ENCODE data around the gene WDR91.
A peak's percentile ranks its signal among the peaks of the same experiment; 100 is the strongest.
"Not testable (repeated sequence)": the region's sequence is repeated elsewhere in the genome, so short reads cannot be mapped to it uniquely, and the experiment has no call there.

The WDR91 gene

DNA sequence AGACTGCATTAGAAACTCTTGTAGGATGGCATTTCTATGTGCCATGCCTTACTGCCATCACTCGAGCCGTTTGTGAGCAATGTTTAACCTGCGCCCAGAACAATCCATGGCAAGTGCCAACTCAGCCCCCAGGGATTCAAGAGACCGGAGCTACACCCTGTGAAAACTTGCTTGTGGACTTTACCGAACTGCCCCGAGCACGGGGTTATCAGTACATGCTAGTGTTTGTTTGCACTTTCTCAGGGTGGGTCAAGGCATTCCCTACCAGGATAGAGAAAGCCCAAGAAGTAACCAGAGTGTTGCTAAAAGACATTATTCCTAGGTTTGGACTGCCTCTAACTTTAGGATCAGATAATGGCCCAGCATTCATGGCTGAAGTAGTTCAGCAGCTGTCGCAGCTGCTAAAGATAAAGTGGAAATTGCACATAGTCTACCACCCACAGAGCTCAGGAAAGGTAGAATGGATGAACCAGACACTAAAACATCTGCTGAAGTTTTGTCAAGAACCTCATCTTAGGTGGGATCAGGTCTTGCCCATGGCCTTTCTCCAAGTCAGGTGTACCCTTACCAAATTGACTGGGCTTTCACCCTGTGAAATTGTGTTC lies 31.9 kb downstream of the WDR91 start:
- no peak for DNase-seq (ENCODE audit: low spot score)

DNA sequence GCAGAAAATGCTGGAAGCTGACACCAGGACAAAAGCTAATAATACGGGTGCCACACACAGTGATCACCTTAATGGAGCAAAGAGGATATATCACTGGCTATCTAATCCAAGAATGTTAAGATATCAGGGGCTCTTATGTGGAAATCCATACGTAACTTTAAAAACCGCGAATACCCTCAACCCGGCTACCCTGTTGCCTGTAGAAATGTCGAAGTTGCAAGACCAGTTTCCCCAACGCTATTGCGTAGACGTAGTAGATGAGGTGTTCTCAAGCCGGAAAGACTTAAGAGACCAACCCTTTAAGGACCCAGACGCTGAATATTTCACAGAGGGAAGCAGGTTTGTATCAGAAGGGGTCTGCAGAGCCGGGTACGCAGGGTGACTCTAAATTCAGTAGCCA lies 33.0 kb downstream of the WDR91 start:
- no peak for DNase-seq (ENCODE audit: low spot score)

DNA sequence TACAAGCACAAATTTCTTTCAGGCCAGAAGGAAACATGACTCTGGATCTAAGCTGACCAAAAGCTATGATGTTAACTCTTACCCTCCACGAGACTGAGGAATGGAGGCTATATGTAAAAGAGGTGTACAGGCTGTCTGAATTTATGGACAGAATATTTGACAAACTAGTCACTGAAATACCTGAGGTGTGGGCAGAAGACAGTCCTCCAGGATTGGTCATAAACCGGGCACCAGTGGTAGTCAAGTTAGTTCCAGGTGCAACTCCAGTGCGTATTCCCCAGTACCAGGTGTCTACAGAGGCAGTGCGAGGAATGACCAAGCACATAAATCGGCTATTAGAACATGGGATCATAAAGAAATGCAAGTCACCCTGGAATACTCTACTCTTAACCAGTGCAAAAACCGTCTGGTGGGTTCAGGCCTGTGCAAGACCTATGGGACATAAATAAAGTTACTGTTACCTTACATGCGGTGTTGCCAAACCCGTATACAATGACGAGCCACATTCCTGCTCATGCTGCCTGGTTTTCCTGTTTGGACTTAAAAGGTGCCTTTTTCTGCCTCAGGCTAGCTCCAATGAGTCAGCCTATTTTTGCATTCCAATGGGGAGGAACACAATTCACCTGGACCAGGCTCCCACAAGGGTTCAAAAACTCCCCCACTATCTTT lies 34.2 kb downstream of the WDR91 start:
- DNase-seq (ENCODE audit: low spot score), result no peak

DNA sequence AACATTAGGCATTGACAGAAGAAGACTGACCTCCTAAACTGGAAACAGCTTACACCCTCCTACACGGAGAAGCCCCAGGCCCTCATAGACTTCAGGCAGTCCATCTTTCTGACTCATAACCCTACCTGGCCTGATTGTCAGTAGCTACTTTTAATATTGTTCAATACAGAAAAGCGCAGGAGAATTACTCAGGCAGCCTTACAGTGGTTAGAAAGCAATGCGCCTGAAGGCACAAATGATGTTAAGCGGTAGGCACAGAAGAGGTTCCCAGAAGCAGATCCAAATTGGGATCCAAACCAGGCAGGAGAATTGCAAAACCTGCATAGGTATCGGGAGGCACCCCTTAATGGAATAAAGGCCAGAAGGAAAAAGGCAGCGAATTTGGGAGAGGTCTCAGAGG lies 35.4 kb downstream of the WDR91 start:
- no peak for DNase-seq (ENCODE audit: low spot score)

DNA sequence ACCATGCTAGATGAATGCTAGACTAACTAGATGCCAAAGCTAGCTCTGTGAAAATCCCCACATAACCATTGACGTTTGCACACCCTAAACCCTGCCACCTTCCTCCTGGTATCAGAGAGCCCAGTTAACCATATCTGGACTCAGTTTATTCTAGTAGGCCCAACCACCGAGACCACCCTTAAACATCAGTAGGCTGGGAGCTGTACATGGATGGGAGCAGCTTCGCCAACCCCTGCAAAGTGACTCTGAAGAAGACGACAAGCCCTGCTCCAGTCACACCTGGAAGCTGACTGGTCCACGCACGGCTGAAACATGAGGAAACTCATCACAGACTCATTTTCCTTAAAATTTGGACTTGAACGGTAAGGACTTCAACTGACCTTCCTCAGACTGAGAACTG lies 36.4 kb downstream of the WDR91 start:
- DNase-seq (ENCODE audit: low spot score), result no peak

DNA sequence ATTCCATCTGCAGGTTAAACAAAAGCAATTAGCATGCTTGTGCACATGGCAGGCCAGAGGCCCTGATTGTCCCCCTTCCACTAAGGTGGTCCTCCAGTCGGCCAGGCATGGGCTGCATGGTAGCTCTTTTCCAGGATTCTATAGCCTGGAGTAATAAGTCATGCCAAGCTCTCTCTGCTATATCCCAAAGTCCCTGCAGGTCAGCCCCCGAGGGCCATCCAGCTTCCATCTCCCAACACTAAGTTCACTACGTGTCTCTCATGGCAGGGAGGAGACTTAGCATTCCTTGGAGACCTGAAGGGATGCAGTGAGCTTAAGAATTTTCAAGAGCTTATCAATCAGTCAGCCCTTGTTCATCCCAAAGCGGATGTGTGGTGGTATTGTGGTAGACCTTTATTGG lies 37.4 kb downstream of the WDR91 start:
- not testable (repeated sequence) for DNase-seq (ENCODE audit: low spot score)

DNA sequence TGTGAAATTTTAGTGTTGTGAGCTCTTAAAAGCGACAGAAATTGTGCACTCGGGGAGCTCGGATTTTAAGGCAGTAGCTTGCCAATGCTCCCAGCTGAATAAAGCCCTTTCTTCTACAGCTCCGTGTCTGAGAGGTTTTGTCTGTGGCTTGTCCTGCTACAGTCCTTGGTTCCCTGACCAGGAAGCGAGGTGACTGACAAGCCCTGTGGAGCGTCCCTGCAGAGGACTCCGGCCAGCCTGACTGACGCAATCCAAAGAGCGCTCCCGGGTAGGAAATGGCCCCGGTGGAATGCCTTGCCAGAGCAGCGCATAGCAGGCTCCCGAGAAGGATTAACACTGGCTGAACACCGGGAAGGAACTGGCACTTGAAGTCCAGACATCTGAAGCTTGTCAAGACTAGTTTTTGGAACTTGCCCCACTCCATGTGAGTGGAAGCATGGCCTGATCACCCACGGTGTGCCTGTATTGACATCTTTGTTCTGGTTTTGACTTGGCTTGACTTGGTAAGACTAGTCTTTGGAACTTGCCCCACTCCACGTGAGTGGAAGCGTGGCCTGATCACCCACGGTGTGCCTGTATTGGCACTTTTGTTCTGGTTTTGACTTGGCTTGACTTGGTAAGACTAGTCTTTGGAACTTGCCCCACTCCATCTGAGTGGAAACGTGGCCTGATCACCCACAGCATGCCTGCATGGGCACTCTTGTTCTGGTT lies 39.6 kb downstream of the WDR91 start:
- not testable (repeated sequence) for DNase-seq (ENCODE audit: low spot score)

DNA sequence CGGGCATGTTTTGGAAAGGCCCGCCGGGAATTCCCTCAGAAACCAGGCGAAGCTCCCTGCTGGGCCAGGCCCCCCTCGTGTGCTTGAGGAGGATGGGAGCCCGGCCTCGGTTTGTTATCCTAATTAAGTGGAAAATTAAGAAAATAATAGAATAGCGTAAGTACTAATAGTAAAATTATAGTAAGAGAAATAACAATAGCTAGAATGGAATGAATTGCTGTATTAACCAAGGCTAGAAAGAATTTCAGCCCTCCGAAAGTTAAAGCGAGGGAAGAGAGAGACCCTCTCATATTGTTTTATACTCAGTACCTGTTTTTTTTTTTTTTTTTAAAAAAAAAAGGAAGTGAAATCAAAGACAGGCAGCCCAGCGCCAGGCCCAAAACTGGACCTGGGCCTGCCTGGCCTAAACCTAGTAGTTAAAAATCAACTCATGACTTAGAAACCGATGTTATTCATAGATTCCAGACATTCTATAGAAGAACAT lies 40.3 kb downstream of the WDR91 start:
- DNase-seq (ENCODE audit: low spot score), result not testable (repeated sequence)

DNA sequence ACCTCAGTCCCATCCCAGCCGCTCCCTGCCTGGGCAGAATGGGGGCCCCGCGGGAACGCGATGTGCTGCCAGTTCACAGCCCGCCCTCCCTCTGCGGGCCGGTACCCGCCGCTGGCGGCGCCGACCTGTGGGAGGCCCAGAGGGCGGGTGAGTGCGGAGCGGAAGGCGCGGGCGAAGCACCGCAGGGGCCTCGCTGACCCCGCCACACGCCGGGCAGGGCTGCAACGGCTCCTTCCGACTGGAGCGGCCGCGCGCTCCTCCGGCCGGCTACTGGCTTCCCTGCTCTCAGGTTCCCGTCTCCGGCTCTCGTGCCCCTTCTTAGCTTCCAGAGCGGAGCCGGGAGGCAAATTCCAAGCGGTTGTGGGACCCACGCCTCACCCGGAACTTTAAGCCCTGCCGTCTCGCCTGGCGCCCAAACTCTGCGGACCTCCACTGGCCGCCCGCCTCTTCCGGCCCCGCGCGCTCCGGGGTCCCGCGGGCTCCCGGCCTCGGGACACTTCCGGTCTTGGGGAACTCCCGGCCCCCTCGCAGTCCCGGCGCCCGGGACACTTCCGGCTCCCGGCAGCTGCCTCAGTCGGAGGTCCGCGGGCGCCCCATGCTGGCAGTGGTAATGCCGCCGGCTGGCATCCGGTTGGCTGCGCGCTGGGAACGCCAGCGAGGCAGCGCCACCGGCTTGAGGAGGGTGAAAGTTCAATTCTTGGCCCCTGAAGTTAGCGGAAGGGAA lies 40.9 kb downstream of the WDR91 start, which contains the start of gene CYREN:
Gene CYREN, minus strand, starts transcription at position 434 of the 724 bp plus-strand sequence. CDS start 1,785 bp downstream, outside the sequence.
- DNase-seq (ENCODE audit: low spot score), result peak; percentile 98

DNA sequence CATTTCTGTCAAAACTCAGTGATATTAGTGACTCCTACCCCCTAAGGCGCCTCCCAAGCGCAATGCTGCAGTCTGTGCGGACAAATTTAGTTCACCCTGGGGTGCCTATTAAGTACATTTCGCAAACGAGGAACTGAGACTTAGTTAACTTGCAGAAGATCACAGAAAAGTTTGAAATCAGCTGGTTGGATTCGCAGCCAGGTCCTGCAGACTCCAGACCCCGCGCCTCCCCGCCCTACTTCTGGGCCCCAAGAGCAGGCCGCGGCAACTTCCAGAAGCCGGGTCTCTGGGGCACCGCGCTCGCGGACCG lies 41.4 kb downstream of the WDR91 start:
- DNase-seq (ENCODE audit: low spot score), result peak; percentile 42

DNA sequence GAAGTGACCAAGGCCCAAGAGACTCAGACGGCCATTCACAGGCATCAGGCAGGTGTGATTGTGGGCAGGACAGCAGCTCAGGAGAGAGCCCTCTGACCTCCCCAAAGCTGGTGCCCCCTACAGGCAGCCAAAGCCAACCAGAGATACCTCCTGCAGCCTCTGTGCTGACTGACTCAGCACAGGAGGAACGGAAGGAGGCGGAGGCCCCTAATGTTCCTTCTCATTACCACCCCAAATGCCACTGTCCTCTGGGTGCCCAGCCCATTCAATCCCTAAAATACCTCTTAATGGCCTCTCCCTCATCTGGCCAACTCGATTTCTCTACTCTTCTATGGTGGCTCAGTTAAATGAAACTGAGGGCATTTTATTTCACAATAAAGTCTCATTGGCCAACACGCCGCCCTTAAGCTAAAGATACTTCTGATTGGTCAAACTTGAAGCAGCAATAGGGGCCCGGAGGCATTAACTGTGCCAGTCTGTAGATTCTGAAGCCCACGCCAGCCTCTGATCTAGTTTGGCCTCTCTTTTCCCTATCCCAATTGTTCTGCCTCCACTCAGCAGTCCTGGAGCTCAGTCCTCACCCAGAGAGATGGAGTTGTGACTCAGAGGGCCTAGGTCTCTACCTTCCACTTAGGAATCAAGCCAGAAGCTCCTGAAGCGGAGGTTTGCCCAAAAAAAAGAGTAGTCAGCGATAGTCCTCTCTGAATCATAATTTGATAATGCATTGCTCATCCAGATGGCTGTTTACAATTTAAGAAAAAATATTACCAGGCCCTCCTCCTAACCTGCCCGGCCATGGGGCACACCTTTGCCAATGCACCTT lies 42.0 kb downstream of the WDR91 start:
- peak; percentile 86 for DNase-seq (ENCODE audit: low spot score)

DNA sequence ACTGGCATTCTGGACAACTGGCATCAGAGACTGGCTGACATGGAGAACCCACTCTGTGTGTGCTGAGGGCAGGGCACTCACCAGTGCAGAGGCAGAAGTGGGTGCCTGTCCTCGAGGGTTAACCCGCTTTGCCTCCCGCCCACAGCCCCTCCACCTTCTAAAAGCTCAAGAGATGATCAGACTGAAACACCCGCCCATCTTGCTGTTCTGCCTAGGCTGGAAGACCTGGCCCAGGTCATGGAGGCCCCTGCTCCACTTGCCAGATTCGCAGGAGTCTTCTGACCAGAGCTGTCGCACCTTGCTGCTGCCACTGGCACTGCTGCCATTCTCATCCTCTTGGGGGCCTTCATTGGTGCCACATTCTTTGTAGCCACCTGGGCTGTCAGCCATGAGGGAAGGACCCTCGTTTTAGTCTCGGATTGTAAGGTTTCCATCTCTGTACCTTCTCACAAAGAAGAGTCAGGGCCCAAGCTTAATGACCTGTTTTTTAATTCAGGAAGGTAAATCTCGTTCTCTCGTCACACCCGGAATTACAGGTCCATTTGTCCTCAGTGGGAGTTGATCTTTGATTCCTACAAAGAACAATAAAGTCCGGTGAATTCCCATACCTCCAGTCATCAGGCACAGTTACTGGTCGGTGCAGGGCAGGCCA lies 42.7 kb downstream of the WDR91 start:
- no peak for DNase-seq (ENCODE audit: low spot score)

DNA sequence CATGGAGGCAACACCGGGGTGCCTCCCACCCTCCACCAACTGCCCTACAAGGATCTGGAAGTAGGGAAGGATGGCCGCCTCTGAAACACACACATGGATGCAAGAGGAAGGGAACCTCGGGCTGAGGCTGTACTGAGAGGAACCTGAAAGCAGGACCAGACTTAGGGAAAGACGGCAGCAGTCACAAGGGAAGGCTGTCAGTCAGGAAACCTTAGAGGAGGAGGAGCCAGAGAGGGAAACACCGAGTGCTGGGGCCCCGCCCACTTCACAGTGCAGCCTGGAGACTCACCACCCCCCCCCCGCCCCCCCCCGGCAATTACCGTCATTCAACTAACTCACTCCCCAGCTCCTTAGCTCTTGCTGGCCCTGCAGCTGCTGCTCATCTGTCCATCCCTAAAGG lies 43.3 kb downstream of the WDR91 start:
- peak; percentile 34 for DNase-seq (ENCODE audit: low spot score)

DNA sequence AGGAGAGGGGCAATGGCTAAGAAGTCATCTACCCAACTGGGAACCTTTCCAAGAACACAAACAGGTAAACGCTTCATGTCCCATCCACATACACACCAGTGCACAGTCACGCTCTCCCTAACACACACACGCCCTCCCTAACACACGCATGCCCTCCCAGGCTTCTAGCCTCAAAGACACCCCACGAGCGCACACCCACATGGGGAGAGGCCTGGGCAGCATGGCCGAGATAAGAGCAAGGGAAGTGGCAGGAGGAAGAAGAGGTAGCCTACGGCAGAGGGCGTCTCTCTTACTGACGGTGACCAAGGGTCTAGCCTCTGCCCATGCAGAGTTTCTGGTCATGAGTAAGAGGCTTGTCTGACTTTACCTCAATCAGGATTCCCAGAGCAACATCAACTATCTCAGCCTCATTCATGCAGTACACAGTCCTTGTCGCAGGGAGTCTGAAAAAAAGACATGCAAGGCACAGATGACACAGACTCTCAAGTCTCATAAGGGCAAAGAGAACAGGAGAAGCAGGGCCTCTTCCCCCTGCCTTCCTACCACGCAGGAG lies 43.9 kb downstream of the WDR91 start:
- DNase-seq (ENCODE audit: low spot score), result no peak

DNA sequence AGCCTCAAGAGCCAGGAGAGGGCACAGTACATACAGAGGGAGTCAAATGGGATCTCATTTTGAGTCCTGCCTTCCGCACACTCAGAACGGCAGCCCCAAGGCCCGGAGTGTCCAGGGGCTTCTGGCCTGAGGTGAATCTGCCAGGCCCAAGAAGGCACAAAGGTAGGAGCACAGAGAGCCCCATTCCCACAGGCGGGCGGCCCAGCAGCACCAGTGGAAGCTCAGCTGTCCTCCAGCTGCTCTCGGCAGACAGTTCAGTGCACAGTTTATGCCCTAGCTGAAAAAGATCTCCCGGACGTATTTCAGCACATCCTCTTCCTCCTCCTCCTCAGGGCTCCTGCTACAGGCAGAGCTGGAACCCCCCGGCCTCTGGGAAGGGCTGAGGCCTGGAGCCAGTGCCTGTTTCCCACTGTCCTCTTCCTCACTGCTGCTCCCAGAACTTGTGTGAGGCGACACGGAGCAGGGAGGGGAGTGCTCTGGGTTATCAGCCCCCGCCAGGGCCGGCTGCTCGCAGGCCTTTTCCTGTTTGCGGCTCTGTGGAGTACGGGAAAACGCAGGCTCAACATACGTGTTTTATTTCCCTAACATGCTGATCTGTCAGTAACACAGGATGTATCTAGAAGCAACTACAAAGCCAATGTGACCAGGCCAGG lies 44.9 kb downstream of the WDR91 start:
- no peak for DNase-seq (ENCODE audit: low spot score)

DNA sequence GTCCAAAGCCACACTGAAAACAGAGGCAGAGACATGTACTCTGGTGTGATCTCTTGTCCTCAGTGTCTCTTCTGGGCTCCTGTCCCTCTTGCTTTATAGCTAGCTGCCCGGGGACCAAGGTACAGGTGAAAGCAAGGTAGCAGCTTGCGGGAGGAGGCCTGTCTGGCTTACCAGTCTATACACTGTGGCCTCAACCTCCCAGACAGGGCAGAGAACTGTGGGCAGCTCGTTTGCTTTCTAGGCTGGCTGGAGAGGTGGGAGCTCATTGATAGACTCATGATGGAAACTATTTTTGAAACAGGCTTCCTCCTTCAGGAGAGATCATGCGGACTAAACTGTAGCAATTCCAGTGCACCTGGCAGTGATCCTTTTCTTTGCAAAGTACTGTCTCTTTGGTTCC lies 45.5 kb downstream of the WDR91 start:
- no peak for DNase-seq (ENCODE audit: low spot score)

DNA sequence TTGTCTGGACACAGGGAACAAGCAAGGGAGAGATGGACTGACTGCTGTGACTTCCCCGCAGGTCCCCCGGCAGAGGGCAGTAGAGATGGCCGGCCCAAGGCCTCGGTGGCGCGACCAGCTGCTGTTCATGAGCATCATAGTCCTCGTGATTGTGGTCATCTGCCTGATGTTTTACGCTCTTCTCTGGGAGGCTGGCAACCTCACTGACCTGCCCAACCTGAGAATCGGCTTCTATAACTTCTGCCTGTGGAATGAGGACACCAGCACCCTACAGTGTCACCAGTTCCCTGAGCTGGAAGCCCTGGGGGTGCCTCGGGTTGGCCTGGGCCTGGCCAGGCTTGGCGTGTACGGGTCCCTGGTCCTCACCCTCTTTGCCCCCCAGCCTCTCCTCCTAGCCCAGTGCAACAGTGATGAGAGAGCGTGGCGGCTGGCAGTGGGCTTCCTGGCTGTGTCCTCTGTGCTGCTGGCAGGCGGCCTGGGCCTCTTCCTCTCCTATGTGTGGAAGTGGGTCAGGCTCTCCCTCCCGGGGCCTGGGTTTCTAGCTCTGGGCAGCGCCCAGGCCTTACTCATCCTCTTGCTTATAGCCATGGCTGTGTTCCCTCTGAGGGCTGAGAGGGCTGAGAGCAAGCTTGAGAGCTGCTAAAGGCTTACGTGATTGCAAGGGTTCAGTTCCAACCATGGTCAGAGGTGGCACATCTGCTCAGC lies 46.8 kb downstream of the WDR91 start:
- no peak for DNase-seq (ENCODE audit: low spot score)

DNA sequence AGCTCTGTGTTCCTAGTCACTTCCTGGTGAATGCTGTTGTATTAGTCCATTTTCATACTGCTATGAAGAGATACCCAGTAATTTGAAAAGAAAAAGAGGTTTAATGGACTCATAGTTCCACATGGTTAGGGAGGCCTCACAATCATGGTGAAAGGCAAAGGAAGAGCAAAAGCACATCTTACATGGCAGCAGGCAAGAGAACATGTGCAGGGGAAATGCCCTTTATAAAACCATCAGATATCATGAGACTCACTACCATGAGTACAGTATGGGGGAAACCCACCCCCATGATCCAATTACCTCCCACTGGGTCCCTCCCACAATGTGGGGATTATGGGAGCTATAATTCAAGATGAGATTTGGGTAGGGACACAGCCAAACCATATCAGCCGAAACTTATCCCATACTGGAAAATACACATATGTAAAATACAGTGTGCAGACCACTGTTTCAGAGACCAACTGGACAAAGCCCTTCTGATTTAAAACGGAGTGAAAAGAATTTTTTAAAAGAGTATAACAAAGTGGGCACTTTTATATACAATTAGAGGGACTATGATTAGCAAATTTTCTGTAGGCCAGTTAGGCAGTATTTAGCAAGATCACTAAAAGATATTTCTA lies 48.8 kb downstream of the WDR91 start:
- no peak for DNase-seq (ENCODE audit: low spot score)

DNA sequence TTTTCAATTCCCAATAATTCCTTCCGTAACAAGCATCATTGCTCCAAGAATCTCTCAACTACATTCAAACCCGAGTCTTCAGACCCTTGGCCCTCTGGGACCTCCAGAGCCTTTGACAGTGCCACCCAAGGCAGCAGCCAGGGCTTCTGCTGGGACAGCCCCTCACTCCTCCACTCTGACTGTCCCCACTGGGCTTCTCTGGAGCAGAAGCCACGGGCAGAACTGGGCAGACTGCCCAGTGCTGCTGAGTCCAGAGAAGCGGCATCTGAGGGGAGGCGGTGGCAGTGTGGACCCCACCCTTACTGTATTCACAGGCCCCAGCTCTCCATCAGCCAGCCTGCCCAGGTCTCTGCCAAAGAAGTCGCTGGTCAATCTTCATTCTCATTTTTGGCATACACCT lies 49.7 kb downstream of the WDR91 start:
- DNase-seq (ENCODE audit: low spot score), result no peak

All from RKO (cell line).